Activated CD4-positive, alpha-beta T cell treated with anti-CD3 and anti-CD28 coated beads for 24 hours (primary cell): ENCODE results near the gene EXO1.
"Not testable (repeated sequence)": the region's sequence is repeated elsewhere in the genome, so short reads cannot be mapped to it uniquely, and the experiment has no call there.

ENCODE experiments used
- DNase-seq, 2 donors: peaks; one replicate each; pipeline ENCODE4 v3.0.0-alpha.2; 2020; ENCODE audit warnings: low read depth in 2 of 2

Gene EXO1

GRCh38 chr1:241836941-241837340, 11.1 kb upstream of the EXO1 start:
- DNase-seq = no peak

- DNase-seq = no peak
These were observed 10.6 kb upstream of the EXO1 start for GRCh38 chr1:241837416-241837815.

GRCh38 chr1:241837901-241838300, 10.1 kb upstream of the EXO1 start:
- no peak for DNase-seq

GRCh38 chr1:241838897-241839296, 9.1 kb upstream of the EXO1 start:
- DNase-seq = no peak

- no peak for DNase-seq
These were observed 8.5 kb upstream of the EXO1 start for GRCh38 chr1:241839369-241839979.

- no peak for DNase-seq
These were observed 7.8 kb upstream of the EXO1 start for GRCh38 chr1:241840164-241840563.

- DNase-seq = no peak
These were observed 6.3 kb upstream of the EXO1 start for GRCh38 chr1:241841691-241842090.

- DNase-seq = no peak
These were observed 5.4 kb upstream of the EXO1 start for GRCh38 chr1:241842565-241842964.

- DNase-seq = no peak
These were observed 3.4 kb upstream of the EXO1 start for GRCh38 chr1:241844593-241844992.

- no peak for DNase-seq
These were observed 1.6 kb upstream of the EXO1 start for GRCh38 chr1:241846375-241846774.

- no peak for DNase-seq
These were observed 1.0 kb upstream of the EXO1 start for GRCh38 chr1:241846862-241847539.

GRCh38 chr1:241847540-241847795, 536 bp upstream of the EXO1 start:
- DNase-seq = no peak

GRCh38 chr1:241848686-241849344, 811 bp downstream of the EXO1 start:
- DNase-seq = no peak

GRCh38 chr1:241849345-241849695, 1.3 kb downstream of the EXO1 start:
- no peak for DNase-seq

GRCh38 chr1:241855545-241856140, 7.6 kb downstream of the EXO1 start:
- not testable (repeated sequence) for DNase-seq

GRCh38 chr1:241857131-241857530, 9.1 kb downstream of the EXO1 start:
- no peak for DNase-seq

- DNase-seq = no peak
These were observed 12.9 kb downstream of the EXO1 start for GRCh38 chr1:241860922-241861321.

GRCh38 chr1:241869022-241869421, 21.0 kb downstream of the EXO1 start:
- DNase-seq = no peak

GRCh38 chr1:241870336-241870735, 22.3 kb downstream of the EXO1 start:
- DNase-seq = no peak

GRCh38 chr1:241870746-241871430, 22.9 kb downstream of the EXO1 start:
- no peak for DNase-seq

- no peak for DNase-seq
These were observed 33.4 kb downstream of the EXO1 start for GRCh38 chr1:241881440-241881839.

GRCh38 chr1:241883159-241883558, 35.2 kb downstream of the EXO1 start:
- DNase-seq = no peak

GRCh38 chr1:241888232-241888631, 40.2 kb downstream of the EXO1 start:
- no peak for DNase-seq
